NCI-H1092 (cell line): ENCODE measurements around the gene POU2AF1.

Experiments
- DNase-seq: peaks from one replicate; lab custom pipeline; 2025; lab: John Stamatoyannopoulos, UW

Gene POU2AF1

DNA sequence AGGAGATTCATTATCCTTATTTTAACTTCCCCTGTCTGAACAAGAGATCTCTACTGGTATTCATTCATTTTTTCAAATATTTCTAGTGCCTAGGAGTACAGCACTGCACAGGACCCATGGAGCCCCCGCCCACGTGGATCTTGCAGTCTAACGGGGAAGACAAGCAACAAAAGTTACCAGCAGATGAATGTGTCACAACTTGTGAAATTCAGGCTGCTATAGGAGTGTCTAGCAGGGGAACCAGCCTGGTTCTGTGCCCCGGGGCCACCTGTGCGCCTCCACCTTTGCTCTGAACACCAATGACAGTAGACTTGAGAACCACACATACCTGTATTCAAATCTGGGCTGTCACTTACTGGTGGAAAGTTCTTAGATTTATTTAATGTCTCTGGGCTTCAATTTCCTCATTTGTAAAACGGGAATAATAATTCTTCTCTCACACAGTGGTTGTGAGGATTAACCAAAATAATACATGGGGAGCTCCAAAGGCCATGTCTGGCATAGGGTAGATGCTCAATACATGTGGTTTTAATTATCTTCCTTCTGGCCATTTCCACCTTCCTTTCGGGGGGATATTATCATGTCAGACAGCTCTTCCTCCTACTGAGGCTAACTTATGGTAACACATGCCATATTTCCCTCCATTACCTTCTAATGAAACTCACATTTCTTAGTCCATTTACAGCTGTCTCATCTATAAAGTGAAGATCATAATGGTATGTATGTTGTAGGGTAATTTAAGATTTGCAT lies 17.8 kb downstream of the POU2AF1 start:
- no peak for DNase-seq

GRCh38 chr11:111360150-111361043 lies 18.7 kb downstream of the POU2AF1 start:
- no peak for DNase-seq

GRCh38 chr11:111359223-111360149 lies 19.6 kb downstream of the POU2AF1 start:
- no peak for DNase-seq

GRCh38 chr11:111358038-111359001 lies 20.8 kb downstream of the POU2AF1 start:
- DNase-seq = no peak

- DNase-seq = no peak
These were observed 21.7 kb downstream of the POU2AF1 start for GRCh38 chr11:111357150-111358037.

DNA sequence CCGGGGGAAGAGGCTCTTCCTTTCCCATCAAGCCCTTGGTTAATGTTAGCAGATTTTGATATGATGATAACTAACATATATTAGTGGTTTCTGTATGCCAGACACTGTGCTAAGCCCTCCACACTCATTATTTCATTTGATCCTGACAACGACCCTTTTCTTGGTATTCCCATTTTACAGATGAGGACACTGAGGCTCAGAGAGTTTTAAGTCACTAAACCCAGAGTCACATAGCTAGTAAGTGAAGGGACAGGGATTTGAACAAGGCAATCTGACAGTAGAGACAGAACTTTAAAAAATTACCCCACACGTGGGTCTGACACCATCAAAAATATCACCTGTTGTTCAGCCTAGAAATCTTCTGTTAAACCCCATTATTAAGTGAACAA lies 22.4 kb downstream of the POU2AF1 start:
- DNase-seq = no peak

DNA sequence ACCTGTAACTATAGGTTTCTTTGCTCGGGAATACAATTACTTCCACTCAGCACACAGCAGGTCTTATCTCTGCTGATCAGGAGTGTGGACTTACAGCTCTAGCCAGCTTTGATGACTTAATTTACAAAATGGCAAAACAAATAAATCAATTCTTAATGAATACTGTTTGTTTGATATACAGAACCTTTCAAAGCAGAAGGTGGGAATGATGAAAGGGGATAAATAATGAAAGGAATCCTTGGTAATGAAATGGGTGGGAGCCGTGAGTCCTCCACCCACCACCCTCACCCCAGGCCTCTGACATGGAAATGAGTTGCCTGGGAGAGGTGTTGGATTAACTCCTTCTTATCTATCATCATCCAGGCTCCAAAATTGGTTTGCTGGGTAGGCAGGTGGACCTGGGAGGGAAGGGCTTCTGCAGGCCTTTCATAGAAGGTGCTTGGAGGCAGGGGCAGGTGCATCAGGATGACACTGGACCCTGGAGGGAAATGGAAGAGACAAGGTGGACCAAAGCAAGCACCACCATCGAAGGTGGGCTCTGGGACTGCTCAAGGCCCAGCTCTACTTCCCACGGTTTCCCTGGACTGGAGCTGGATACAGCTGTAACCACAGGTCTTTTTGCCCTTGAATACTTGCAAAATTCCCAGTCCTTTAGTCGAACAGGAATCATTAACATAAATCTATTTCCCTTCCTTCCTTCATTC lies 23.0 kb downstream of the POU2AF1 start:
- no peak for DNase-seq

- no peak for DNase-seq
These were observed 24.0 kb downstream of the POU2AF1 start for GRCh38 chr11:111355101-111355500.

DNA sequence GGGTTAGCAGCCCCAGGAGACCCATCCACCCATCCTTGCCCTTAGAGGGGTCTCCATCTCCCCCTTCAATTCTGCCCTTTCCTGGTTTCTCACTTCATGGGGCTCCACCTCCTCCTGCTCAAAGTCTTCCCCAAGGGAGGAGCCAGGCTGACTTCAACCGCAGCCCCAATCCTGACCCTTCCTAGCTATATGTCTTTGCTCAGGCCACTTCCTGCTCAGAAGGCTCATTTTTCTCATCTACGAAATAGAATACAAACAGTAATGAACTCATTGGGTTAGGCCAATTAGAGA lies 24.5 kb downstream of the POU2AF1 start:
- no peak for DNase-seq

DNA sequence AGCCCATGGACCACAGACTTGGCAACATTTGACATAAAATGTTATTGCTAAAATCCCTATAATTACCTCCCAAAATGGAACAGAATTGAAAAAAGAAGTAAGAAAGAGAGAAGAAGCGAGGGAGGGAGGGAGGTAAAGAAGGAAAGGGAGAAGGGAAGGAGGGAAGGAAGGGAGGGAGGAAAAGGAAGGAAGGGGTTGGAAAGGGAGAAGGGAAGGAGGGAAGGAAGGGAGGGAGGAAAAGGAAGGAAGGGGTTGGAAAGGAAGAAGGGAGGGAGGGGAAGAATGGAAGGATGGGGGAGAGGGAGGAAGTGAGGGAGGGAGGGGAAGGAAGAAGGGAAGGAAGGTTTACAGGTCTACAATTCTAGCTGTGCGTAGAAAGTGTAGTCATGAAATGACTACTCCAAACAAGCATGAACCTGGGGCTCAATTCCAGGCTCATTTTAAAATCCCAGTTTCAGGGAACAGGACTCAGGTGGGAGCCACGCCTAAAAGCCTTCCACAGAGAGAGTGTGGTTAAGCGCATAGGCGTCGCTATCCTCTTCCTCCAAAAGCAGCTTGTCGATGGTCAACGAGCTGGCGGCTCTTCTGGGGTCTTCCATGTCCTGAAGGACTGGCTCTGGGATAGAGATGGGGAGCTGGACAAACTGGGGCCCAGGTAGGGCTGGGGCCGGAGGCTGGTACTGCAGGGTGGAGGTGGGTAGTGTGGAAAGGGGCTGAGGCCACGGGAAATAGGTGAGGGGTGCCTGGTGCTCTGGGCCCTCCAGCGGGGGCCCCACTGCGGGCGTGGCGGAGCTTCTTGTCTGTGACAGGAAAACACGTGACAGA lies 25.1 kb downstream of the POU2AF1 start:
- DNase-seq = no peak

DNA sequence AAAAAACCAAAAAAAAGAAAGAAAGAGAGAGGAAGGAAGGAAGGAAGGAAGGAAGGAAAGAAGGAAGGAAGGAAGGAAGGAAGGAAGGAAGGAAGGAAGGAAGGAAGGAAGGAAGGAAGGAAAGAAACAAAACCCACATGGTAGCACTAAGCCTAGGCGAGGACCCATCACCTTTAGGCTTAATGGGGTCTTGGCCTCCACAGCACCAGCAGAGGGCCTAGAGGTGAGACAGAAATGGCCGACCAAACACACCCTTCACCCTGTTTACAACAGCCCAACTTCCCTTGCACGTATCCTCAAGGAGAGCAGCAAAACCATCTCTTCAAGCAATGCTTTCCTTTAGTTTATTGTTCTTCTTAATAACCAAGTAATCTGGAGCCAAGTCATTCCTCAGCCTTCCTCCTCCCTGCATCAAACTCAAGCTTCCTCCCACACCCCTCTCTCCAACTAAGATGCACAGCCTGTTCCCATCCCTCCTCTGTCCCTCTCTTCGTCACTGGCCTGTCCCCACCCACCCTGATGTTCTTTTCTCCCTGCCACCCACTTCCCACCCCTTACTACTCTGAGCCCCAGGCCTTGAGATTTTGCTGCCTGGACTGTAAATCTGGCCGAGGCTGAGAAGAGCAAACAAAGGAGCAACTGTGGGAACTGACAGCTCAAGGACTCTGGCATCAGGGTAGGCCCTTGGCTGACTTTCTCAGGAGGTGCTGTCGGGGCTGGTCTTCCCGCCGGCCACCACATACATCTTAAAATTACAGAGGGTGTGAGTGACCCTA lies 26.0 kb downstream of the POU2AF1 start:
- no peak for DNase-seq

DNA sequence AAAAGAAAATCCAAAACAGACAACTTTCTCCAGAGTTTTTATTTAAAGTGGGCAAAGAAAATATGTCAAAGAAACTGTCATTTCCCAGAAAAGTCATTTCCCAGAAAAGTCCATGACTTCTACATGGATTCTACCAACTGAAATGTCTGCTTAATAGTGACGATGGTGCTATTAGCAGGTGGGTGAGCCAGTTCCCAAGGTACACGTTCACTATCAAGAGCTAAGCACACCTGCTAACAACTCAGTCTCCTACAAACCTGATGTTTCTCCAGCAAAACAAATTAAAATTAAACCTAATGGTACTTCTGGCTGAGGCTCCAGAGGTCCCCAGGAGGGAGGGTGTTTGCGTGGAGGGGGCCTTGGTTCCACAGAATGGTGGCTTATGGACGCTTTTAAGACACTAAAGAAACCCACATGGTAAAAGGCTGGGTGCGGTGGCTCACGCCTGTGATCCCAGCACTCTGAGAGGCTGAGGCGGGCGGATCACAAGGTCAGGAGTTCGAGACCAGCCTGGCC lies 26.8 kb downstream of the POU2AF1 start:
- no peak for DNase-seq

DNA sequence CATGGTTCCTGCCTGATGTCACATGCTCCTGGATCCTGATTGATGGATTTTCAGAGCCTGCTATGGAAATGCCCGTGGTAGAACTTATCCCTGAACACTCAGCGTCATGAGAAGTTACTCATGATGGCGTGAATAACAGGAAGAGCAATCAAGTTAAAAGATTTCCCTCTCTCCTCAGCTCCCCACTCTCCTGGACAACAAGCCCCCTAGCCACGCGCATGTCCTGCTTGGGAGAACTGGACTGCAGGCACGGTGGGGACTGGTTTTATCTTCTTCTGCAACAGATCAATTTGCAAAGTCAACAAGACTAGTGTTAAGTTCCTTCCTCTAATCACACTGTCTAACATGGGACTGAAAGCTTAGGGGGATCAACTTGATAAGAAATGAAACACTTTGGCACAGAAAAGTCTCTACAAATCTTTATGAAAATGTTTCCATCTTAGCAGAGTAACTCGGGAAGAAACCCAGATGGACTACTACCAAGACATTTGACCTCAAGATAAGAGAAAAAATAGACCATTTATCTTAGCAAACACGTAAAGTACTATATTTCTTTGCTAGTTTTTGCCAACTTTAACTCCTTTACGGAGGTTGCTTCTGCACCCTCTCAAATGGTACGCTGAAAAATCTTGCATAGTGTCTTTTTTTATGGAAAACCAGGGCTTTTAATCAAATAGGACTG lies 27.6 kb downstream of the POU2AF1 start:
- no peak for DNase-seq

GRCh38 chr11:111350811-111351210 lies 28.3 kb downstream of the POU2AF1 start:
- no peak for DNase-seq

DNA sequence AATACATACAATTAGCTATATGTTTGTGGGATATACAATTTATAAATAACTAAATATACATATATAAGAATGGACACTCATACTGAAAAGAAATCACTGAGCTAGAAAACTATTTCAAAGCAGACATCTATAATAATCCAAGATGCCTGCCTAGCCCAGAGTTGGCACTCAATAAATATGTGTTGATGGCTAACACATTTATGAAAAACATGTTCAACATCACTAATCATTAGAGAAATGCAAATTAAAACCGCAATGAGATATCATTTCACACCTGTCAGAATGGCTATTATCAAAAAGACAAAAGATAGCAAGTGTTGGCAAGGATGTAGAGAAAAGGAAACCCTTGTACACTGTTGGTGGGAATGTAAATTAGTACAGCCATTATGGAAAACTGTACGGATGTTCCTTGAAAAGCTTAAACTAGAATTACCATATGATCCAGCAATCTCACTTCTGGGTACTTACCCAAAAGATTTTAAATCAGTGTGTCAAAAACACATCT lies 29.8 kb downstream of the POU2AF1 start:
- DNase-seq = no peak

GRCh38 chr11:111348147-111348546 lies 30.9 kb downstream of the POU2AF1 start:
- no peak for DNase-seq

DNA sequence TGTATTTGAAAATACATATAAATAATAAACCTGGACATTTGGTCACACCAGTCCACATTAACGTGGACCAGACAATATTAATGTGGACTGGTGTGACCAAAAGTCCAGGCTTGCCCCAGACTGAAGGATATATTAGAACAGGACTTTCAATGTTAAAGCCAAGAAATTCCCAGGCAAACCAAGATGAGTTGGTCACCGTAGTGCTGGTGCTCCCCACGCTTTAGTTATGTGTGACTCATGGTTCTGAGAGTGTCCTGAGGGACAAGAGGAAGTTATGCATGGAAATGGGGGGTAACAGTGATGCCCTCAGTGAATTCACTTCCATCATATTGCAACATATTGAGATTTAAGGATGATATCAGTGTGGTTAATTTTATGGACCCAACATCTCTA lies 31.4 kb downstream of the POU2AF1 start:
- DNase-seq = no peak
